ENCODE measurements around the gene PRKN. TPM values are rescaled to one million over a fixed set of nuclear protein-coding genes. Genes with fewer than 3 reads are reported as not detected.
"Not testable (repeated sequence)": the region's sequence is repeated elsewhere in the genome, so short reads cannot be mapped to it uniquely, and the experiment has no call there.

PRKN gene
- total RNA-seq, 1 donor from 2014 or later, result 9.3 TPM

DNA sequence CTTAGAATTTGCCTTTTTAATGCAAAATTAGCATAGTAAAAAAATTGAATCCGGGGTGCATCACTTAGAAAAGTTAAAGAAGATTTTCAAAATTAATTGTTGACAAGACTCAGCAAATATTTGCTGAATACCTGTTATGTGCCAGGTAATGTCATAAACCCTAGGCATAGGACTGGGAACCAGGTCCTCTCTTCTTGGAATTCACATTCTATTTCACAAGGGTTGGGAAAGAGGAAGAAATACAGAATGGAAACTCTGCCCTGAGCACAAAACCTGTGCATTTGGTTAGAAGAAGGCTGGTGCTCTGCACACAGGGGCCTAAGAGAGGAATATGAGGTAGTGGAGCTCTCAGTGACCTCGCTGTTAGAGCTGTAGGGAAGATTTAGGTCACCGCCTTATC lies 879.9 kb downstream of the PRKN start:
- DNase-seq (ENCODE audit: low spot score), result no peak

- no peak for DNase-seq (ENCODE audit: low spot score)
Observed at GRCh38 chr6:161844804-161845203, 882.8 kb downstream of the PRKN start.

DNA sequence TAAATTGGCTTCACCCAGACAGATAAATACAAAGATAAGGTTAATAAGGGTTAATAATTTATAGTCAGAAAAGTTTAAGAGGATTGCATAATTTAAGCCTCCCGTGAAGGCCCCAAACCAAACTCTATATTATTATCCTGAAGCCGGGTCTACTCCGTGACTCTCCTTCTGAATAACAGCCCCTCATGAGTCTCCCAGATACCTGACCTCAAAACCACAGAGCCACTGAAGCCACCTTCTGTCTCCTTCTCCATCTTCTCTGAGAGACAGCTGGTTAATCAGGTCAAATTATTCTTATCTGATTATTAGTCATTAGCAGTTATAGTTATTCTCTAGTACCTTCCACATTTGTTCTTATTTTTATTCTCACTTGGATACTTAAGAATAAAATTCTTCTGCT lies 884.5 kb downstream of the PRKN start:
- DNase-seq (ENCODE audit: low spot score), result no peak

DNA sequence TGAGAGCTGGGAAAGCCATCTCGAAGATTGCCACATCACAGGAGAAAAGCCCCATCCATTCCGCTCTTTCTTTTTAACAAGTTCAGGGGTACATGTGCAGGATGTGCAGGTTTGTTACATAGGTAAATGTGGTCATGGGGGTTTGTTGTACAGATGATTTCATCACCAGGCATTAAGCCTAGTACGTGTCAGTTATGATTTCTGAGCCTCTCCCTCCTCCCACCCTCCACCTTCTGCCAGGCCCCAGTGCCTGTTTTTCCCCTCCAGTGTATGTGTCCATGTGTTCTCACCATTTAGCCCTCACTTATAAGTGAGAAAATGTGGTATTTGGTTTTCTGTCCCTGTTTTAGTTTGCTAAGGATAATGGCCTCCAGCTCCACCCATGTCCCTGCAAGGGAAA lies 887.2 kb downstream of the PRKN start:
- DNase-seq (ENCODE audit: low spot score), result no peak

DNA sequence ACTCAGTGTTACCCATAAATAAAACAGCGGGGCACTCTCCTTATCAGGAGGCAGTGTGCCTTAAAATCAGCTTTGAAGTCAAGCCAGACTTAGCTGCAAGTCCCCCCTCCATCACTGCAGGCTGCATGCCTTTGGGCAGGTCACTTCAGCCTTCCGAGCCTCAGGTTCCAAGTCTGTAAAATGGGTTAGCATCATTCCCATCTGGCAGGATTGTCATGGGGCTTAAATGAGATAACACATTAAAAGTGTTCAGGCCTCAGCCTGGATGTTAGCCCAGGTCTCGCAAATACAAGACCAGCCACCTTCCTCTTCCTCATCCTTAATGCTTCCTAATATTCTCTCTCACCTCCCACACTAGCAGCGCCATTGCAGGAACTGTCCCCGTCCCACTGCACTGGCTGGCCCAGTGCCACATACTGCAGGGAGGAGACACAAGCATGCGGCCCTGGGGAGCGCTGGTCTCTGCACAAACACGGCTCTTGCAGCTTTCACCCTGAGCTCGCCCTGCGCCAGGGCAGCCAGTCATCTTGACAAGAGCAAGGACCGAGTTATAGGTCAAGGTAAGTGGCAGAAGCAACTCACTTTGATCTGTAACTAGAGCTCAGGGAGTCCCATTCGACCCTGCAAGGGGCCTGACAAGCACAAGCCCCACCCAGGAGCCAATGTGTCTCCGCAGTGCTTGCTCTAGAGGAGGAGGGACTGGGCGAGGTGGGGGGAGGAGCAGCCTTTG lies 889.1 kb downstream of the PRKN start:
- DNase-seq (ENCODE audit: low spot score), result peak; percentile 12

GRCh38 chr6:161837854-161838253 lies 889.7 kb downstream of the PRKN start:
- no peak for DNase-seq (ENCODE audit: low spot score)

- no peak for DNase-seq (ENCODE audit: low spot score)
Observed at GRCh38 chr6:161837449-161837735, 890.2 kb downstream of the PRKN start.

- no peak for DNase-seq (ENCODE audit: low spot score)
Observed at GRCh38 chr6:161836643-161837448, 890.7 kb downstream of the PRKN start.

DNA sequence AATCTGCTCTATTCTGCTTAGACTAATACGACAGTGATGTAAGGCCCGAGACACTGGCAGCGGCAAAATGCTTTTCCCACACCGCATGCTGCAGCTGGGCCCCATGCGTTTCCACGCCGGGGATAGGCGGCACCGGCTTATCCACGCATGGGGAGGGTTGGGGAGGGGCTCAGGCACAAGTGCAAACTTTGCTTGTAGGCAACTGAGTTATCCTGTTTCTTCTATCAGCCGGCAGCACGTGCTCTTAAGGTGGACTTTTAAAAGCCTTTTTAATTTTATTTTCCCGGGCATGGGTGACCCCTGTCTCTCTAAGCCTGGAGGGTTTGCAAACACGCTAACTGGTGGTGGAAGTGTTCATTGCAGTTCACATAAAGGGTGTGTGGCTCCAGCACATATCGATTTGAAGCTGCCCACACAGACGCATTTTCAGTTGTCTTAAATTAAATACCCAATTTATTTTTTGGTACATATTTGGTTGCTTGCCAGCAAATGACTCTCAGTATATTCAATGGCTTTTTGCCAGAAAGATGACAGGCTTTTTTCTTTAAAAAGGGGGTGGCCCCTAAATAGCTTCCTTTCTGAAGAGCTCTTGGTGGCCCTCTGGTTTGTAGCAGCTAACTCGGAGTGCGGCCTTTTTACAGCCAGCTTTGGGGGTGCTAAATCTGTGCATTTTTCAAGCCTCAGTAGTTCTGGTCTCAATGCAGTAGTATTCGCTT lies 891.9 kb downstream of the PRKN start:
- DNase-seq (ENCODE audit: low spot score), result no peak

GRCh38 chr6:161834426-161834825 lies 893.1 kb downstream of the PRKN start:
- no peak for DNase-seq (ENCODE audit: low spot score)

DNA sequence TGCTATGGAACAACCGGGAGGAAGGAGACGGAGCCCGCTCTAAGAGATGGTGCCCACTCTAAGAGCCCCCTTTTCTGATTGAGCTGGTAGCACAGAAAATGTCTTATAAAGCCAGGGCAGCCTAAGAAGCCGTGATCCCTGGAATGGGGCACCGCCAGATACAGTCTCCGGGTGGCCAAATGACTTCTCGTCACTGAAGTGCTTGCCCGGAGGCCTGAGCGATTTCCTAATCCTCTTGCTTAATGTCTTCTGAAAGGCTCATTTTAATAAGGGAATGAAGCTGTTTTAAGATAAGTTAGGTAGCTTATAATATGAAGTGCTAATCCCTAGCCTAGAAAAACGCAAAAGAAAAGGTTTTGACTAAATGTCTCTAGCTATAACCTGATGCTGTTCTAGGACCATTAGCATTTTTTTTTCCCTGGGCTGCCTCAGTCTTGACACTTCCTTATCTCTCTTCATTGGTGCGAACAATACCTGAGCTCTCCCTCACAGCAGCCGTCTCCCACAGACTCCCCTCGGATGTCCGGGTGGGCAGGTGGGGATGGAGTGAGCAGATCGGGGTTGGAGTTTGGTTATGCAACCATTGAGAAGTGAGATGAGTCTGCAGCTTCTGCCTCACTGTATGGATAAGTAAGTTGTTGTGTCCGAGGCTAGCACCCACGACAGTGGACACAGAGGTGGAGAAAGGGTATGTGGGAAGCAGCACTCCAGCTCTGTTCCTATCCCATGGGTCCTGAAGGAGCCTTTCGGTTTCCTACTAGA lies 894.3 kb downstream of the PRKN start:
- DNase-seq (ENCODE audit: low spot score), result no peak

- DNase-seq (ENCODE audit: low spot score), result no peak
Observed at GRCh38 chr6:161832622-161833021, 894.9 kb downstream of the PRKN start.

DNA sequence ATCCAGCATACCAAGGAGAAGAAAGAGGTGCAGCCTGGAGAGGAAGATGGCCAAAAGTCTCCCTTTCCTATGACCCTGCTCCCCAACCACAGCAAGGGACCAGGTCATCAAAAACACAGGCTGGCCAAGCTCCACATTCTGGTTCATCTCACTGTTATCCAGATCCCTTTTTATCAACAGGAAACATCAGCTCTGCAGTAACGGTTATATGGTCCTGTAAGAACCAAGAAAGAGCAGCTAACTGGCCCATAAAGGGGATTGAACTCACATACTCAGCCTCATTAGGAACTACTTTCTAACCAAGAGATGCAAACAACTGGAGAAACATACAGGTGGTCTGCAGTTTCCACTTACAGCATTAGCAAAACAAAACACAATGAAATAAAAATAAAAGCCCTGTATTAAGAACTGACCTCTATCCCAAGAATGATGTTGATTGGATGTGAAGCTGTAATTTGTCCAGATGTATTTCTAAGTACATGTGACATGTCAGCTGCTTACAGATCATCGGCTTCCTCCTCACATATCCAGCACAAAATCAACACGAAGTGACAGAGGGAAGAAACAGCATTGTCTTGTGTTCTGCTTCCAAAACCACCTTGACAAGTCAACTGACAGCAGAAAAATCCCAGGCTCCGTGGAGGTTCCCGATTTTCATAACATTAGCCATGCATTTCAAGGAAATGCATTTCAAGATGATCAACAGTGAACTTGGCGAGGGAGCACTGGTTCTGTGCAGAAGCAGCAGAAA lies 896.5 kb downstream of the PRKN start:
- DNase-seq (ENCODE audit: low spot score), result no peak

GRCh38 chr6:161829291-161829729 lies 898.3 kb downstream of the PRKN start:
- DNase-seq (ENCODE audit: low spot score), result no peak

GRCh38 chr6:161828355-161828754 lies 899.2 kb downstream of the PRKN start:
- no peak for DNase-seq (ENCODE audit: low spot score)

GRCh38 chr6:161826512-161826911 lies 901.1 kb downstream of the PRKN start:
- no peak for DNase-seq (ENCODE audit: low spot score)

- not testable (repeated sequence) for DNase-seq (ENCODE audit: low spot score)
Observed at GRCh38 chr6:161822204-161822603, 905.4 kb downstream of the PRKN start.

DNA sequence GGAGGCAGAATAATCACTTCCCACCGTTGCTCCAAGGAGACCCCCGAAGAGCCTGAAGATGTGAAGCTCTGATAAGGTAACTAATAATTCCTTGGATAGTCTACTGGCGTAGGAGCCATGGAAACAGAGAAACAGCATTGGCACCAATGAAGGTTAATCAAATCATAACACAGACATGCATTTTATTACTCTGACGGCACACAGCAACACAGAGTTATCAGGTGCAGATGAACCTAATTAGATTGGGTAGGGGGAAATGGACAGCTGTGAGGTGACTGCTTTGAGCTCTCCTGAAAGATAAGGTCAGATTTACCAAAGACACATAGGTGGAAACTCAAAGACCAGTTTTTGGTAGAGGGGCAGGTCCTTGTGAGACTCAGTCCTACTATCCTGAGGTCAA lies 909.7 kb downstream of the PRKN start:
- DNase-seq (ENCODE audit: low spot score), result no peak

DNA sequence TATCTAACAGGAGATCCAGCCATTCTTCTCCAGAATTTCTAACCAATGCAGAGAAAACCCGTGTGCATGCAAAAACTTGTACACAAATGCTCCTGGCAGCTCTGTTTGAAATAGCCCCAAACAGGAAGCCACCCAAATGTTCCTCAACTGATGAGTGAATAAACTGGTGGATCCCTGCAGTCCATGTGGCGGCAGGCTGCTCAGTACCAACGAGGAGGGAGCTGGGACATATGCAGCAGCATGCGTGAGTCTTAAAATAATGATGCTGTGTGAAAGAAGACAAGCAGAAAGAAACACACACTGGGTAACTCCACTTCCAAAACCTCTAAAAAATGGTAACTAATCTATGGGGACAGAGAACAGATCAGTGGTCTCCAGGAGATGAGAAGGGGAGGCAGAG lies 911.6 kb downstream of the PRKN start:
- DNase-seq (ENCODE audit: low spot score), result no peak

GRCh38 chr6:161813156-161813555 lies 914.4 kb downstream of the PRKN start:
- DNase-seq (ENCODE audit: low spot score), result no peak

GRCh38 chr6:161809971-161810370 lies 917.6 kb downstream of the PRKN start:
- DNase-seq (ENCODE audit: low spot score), result no peak

Data from mucosa of gallbladder (tissue), 1 donor.